ENCODE results near the gene MEGF6.

The MEGF6 gene

GRCh38 chr1:3550511-3551289, 60.6 kb downstream of the MEGF6 start:
- DNase-seq (ENCODE audit: low spot score): no peak
- Histone ChIP-seq H3K4me3 (no peak overlapping the region), H3K27ac (no peak overlapping the region)
- no peak for TF ChIP-seq CTCF (IDR thresholded peaks at IDR 0.05)

DNA sequence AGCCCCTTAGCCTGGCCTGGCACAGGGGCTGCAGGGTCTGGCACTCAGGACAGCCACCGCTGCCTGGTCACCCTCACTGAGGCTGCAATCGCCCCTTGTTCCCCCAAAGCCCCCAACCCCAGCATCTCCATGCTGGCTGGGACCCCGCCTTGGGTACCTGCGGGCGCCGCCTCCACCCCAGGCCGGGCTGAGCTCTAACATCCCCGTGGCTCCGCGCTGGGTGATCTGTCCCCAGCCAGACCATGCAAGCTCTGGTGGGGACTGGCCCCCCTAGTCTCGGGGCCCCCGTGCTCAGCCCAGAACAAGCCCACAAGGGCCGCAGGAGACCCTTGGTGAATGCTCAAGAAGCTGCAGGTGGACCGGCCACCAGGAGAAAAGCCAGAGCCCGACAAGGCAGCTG, 62.4 kb downstream of the MEGF6 start:
- no peak for DNase-seq (ENCODE audit: low spot score)
- no peak overlapping the region for H3K4me3 ChIP-seq
- H3K27ac ChIP-seq: peak overlapping the region in 1 of 2 donors; percentile 74
- no peak for TF ChIP-seq CTCF (IDR thresholded peaks at IDR 0.05)

GRCh38 chr1:3548156-3548893, 63.0 kb downstream of the MEGF6 start:
- H3K4me3 ChIP-seq: peak overlapping the region; percentile 32
- TF ChIP-seq CTCF (IDR thresholded peaks at IDR 0.05): no peak
- no peak for DNase-seq (ENCODE audit: low spot score)
- H3K27ac ChIP-seq: peak overlapping the region; percentile 35 to 74

DNA sequence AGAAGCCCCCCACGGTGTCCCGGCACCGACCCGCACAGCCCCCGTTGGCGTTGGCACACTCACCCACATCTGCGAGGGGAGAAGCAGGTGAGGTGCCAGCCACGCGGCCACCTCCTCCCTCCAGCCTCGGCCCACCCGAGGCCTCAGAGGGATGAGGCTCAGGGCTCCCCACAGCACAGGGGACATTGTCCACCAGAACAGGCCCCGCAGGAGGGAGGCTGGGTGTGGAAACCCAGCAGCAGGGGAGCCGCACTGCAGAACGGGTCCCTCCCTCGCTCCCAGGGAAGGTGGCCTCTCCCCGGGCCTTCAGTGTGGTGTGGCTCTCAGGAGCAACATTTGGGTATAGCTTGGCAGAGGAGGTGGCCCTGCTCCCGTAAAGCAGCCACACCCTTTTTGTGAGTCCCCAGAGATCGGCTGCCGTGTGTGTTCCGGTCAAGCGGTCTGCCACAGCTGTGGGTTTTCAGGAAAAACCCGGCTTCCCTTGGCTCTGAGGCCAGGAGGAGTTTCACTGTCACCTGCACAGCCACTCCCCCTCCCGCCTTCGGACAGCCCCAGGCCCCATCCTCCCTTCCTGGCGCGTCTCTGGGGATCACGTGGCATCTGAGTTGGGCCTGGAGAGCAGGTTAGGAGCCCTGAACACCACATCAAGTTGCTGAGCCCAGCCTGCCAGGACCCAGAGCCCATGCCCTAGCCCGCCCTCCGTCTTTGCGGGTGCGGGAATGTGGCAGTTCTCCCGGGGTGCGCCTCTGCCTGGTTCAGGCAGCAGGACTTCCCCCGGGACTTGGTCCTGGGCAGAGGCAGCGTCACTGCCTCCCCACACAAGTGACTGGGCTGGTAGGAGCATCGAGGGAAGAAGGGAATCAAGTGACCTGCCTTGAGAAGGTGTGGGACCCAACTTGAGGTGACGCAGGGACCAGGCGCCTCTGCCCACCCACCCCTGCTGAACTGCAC, 64.0 kb downstream of the MEGF6 start:
- TF ChIP-seq CTCF (IDR thresholded peaks at IDR 0.05): no peak
- Histone ChIP-seq H3K27ac (peak overlapping the region; percentile 35 to 74), H3K4me3 (peak overlapping the region; percentile 32)
- no peak for DNase-seq (ENCODE audit: low spot score)

GRCh38 chr1:3546048-3546384, 65.3 kb downstream of the MEGF6 start:
- Histone ChIP-seq H3K27ac (peak overlapping the region in 1 of 2 donors; percentile 74), H3K4me3 (no peak overlapping the region)
- no peak for DNase-seq (ENCODE audit: low spot score)
- no peak for TF ChIP-seq CTCF (IDR thresholded peaks at IDR 0.05)

- Histone ChIP-seq H3K4me3 (no peak overlapping the region), H3K27ac (peak overlapping the region in 1 of 2 donors; percentile 74)
- DNase-seq (ENCODE audit: low spot score): no peak
- TF ChIP-seq CTCF (IDR thresholded peaks at IDR 0.05): no peak
Observed at GRCh38 chr1:3545363-3546047, 65.8 kb downstream of the MEGF6 start.

All from coronary artery (tissue), 2 donors.